ENCODE data around the gene HOXC9.

HOXC9 gene

GRCh38 chr12:54001283-54002187 is 1.6 kb downstream of the HOXC9 start:
- no peak for TF ChIP-seq CTCF (IDR thresholded peaks at IDR 0.05)

GRCh38 chr12:54002278-54002914 is 2.4 kb downstream of the HOXC9 start:
- TF ChIP-seq CTCF (IDR thresholded peaks at IDR 0.05): no peak

GRCh38 chr12:54002915-54003389 is 3.0 kb downstream of the HOXC9 start:
- no peak for TF ChIP-seq CTCF (IDR thresholded peaks at IDR 0.05)

GRCh38 chr12:54003625-54004024 is 3.7 kb downstream of the HOXC9 start:
- TF ChIP-seq CTCF (IDR thresholded peaks at IDR 0.05): no peak

GRCh38 chr12:54004063-54004840 is 4.3 kb downstream of the HOXC9 start:
- TF ChIP-seq CTCF (IDR thresholded peaks at IDR 0.05): peak; percentile 12; the same call in 1 of the 2 replicates

GRCh38 chr12:54004841-54005530 is 5.0 kb downstream of the HOXC9 start:
- TF ChIP-seq CTCF (IDR thresholded peaks at IDR 0.05): no peak

GRCh38 chr12:54005531-54005852 is 5.5 kb downstream of the HOXC9 start:
- TF ChIP-seq CTCF (IDR thresholded peaks at IDR 0.05): no peak
